H1 (cell line): Measurements from ENCODE around the gene ABI3BP. TPM values are rescaled to one million over a fixed set of nuclear protein-coding genes. Genes with fewer than 3 reads are reported as not detected.

Experiments used
- BRCA1 ChIP-seq: IDR thresholded peaks from 2 replicates; pipeline ENCODE4 v1.6.1; 2012; ENCODE audit warnings: low read depth, low read length, improper control_type of control experiment
- CBX8 ChIP-seq: fragments of 300-800, 300-1000 bp; sonication (generic); IDR thresholded peaks from 2 replicates; pipeline ENCODE4 v1.7.1; 2016; ENCODE audit warnings: low read depth, low read length, borderline replicate concordance
- CHD1 ChIP-seq: IDR thresholded peaks from 2 replicates; pipeline ENCODE4 v1.6.1; 2012; ENCODE audit warnings: low read depth, low read length, improper control_type of control experiment
- CHD7 ChIP-seq: fragments of 300-600 bp; sonication (generic); IDR thresholded peaks from 2 replicates; pipeline ENCODE4 v1.7.1; 2012; ENCODE audit warnings: low read length, moderate library complexity, mild to moderate bottlenecking, inconsistent platforms; ENCODE audit not compliant: insufficient replicate concordance
- HDAC2 ChIP-seq, 2 experiments: fragments of 300-600 bp in 1 of 2; sonication (generic) in 1 of 2; IDR thresholded peaks; 2 replicates each; pipeline ENCODE4 v1.6.1; 2011 to 2012; ENCODE audit warnings: low read depth in 2 of 2, low read length in 2 of 2, mild to moderate bottlenecking in 2 of 2, moderate library complexity in 2 of 2, borderline replicate concordance in 1 of 2, inconsistent platforms in 1 of 2
- HDAC6 ChIP-seq: IDR thresholded peaks from one replicate; pipeline ENCODE4 v1.7.1; 2012; ENCODE audit warnings: low read depth, mild to moderate bottlenecking, inconsistent platforms, low read length, moderate library complexity
- MAFK ChIP-seq: IDR thresholded peaks from 2 replicates; pipeline ENCODE4 v1.6.1; 2012; ENCODE audit warnings: low read depth, mild to moderate bottlenecking, improper control_type of control experiment, low read length
- POLR2A ChIP-seq, 2 experiments: IDR thresholded peaks; 1 replicate in 1 of 2; 2 replicates in 1 of 2; pipeline ENCODE4 v1.6.1; 2011; ENCODE audit warnings: low read depth in 2 of 2, low read length in 2 of 2, mild to moderate bottlenecking in 2 of 2; ENCODE audit errors: control extremely low read depth in 1 of 2
- SIX5 ChIP-seq: IDR thresholded peaks from 2 replicates; pipeline ENCODE4 v1.6.1; 2011; ENCODE audit warnings: mild to moderate bottlenecking, low read depth, low read length
- TCF12 ChIP-seq: IDR thresholded peaks from 2 replicates; pipeline ENCODE4 v1.6.1; 2011; ENCODE audit warnings: low read depth, mild to moderate bottlenecking, low read length
- polyA plus RNA-seq, 7 experiments: library from polyadenylated mRNA; depleted of rRNA in 3 of 7; stranded (reverse) in 5 of 7; unstranded in 2 of 7; fragments of >200 nt in 5 of 7; fragments of 200-250 nt in 2 of 7; gene quantifications; 1 replicate in 5 of 7; 2 replicates in 1 of 7; 4 replicates in 1 of 7; pipeline versions ENCODE4 v1.2.1 to v1.2.3, GENCODE V29; 2011 to 2013; ENCODE audit warnings: missing spikeins in 2 of 7, mixed read lengths in 2 of 7
- total RNA-seq: library from RNA; stranded (reverse); fragmentation: NEBNext Ultra II Directional; extraction: Animal tissue kit (Norgen Biotek cat#: 25700); gene quantifications from 2 replicates; pipeline ENCODE4 v1.2.1, GENCODE V29; 2021

Gene ABI3BP
- total and polyA plus RNA-seq, 2 of the 8 experiments (the other 6 are each of a cell fraction or from before 2014, with no cell fraction given) = 0.08 to 0.32 TPM

GRCh38 chr3:101027286-101027685, 34.1 kb upstream of the ABI3BP start (continued):
- no peak for TF ChIP-seq CHD7
- TF ChIP-seq TCF12 = no peak
- no peak for TF ChIP-seq CBX8
- no peak for TF ChIP-seq BRCA1
- no peak for TF ChIP-seq MAFK
- no peak for TF ChIP-seq HDAC6
- TF ChIP-seq HDAC2 (IDR thresholded peaks at IDR 0.05; ENCODE audit: borderline replicate concordance in 1 of 2, low read depth in 2 of 2, low read length in 2 of 2) = no peak
- TF ChIP-seq CHD1 = no peak
- TF ChIP-seq POLR2A (IDR thresholded peaks at IDR 0.05; ENCODE audit: control extremely low read depth in 1 of 2, low read depth in 2 of 2, low read length in 2 of 2) = no peak
- no peak for TF ChIP-seq SIX5
